Epithelial cell of proximal tubule (primary cell): ENCODE data around the gene FGD6. TPM values are rescaled to one million over a fixed set of nuclear protein-coding genes. Genes with fewer than 3 reads are reported as not detected.
"Not testable (repeated sequence)": the region's sequence is repeated elsewhere in the genome, so short reads cannot be mapped to it uniquely, and the experiment has no call there.

Experiments
- DNase-seq: peaks from one replicate; pipeline ENCODE4 v3.0.0-alpha.2; 2011; ENCODE audit warnings: low read depth
- H3K4me3 ChIP-seq: 2 replicates; pipeline ENCODE4 v1.5.1; 2011; ENCODE audit warnings: low read depth, mild to moderate bottlenecking, low read length
- total RNA-seq: library from RNA; depleted of rRNA; stranded (reverse); fragments of >200 nt; gene quantifications from 2 replicates; pipeline ENCODE4 v1.2.3, GENCODE V29; 2015
- TF ChIP-seq, protein P1 (sequence below): conservative IDR thresholded peaks from 2 replicates; pipeline ENCODE4 v1.5.1; 2012; ENCODE audit warnings: low read depth, mild to moderate bottlenecking, low read length

The FGD6 gene
- total RNA-seq, 1 donor from 2014 or later, result 32.2 TPM

DNA sequence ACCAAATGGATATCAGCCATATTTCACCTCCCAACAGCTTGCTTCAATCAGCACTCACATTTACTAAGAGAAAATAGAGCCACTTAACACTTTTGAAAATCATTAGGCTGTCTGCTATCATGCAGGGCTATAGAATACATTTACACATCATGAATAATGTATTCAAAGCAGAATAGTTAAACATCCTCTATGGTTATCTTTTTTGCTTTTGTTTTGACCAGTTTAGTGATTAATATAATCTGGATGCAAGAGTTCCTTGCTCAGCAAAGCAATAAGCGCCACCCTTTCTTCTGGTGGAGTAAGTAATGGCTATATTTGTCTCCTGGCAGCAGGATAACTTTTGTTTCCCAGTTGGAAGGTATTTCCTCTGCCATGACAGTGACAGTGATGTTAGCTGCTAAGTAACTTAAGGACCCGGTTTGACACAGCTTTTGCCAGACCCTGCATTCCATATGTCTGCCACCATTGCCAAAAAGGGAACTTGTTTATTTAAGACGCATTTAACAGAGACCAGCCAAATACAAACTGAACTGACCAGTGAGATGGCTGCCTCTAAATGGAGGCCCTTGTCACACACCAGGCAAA, 73.6 kb downstream of the FGD6 start:
- H3K4me3 ChIP-seq, result no peak overlapping the region
- TF ChIP-seq, protein P1, sequence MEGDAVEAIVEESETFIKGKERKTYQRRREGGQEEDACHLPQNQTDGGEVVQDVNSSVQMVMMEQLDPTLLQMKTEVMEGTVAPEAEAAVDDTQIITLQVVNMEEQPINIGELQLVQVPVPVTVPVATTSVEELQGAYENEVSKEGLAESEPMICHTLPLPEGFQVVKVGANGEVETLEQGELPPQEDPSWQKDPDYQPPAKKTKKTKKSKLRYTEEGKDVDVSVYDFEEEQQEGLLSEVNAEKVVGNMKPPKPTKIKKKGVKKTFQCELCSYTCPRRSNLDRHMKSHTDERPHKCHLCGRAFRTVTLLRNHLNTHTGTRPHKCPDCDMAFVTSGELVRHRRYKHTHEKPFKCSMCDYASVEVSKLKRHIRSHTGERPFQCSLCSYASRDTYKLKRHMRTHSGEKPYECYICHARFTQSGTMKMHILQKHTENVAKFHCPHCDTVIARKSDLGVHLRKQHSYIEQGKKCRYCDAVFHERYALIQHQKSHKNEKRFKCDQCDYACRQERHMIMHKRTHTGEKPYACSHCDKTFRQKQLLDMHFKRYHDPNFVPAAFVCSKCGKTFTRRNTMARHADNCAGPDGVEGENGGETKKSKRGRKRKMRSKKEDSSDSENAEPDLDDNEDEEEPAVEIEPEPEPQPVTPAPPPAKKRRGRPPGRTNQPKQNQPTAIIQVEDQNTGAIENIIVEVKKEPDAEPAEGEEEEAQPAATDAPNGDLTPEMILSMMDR, result no peak
- no peak for DNase-seq

DNA sequence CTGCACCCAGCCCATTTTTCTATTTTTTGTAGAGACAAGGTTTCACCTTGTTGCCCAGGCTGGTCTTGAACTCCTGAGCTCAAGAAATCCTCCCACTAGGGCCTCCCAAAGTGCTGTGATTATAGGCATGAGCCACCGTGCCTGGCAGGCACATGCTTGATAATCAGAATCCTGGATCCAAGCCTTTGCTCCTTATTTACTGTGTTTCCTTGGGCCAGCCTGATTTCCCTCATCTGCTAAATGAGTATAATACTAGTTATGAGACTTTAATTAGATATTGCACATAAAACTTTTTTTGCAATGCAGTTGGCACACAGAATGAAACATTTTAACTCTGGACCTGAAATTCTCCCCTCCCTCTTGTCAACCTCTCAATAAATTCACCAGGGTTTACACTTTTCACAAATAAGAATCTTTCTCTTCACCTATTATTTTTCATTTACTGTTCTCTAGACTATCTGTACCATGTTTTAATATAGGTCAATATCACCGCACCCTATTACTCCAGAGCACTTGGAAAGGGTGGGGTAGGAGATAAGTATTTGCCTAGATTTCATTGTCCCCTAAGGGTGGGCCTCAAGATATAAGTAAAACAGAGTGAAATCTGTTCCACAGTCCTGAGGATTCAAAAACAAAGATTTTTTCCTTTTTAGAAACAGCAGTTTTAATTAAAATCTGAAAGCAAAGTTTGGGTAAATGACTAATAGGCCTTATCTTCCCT, 74.7 kb downstream of the FGD6 start:
- no peak for DNase-seq
- TF ChIP-seq, protein P1, result no peak

GRCh38 chr12:95141310-95141709, 76.0 kb downstream of the FGD6 start:
- TF ChIP-seq, protein P1, result no peak
- no peak overlapping the region for H3K4me3 ChIP-seq
- DNase-seq, result no peak

More for the DNA sequence above, 74.7 kb downstream of the FGD6 start:
- no peak overlapping the region for H3K4me3 ChIP-seq

DNA sequence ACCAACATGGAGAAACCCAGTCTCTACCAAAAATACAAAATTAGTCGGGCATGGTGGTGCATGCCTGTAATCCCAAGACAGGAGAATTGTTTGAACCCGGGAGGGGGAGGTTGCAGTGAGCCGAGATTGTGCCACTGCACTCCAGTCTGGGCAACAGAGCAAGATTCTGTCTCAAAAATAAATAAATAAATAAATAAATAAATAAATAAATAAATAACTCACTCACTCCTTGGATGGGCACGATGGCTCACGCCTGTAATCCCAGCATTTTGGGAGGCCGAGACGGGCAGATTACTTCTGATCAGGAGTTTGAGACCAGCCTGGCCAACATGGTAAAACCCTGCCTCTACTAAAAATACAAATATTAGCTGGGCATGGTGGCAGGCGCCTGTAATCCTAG, 79.2 kb downstream of the FGD6 start:
- DNase-seq, H3K4me3 ChIP-seq: not testable (repeated sequence)

GRCh38 chr12:95136598-95136997, 80.7 kb downstream of the FGD6 start:
- DNase-seq, result no peak
- TF ChIP-seq, protein P1, result no peak
- H3K4me3 ChIP-seq, result no peak overlapping the region

- DNase-seq, result no peak
- no peak overlapping the region for H3K4me3 ChIP-seq
- TF ChIP-seq, protein P1, result no peak
Measured at GRCh38 chr12:95134085-95134484, 83.2 kb downstream of the FGD6 start.

GRCh38 chr12:95131589-95132340, 85.5 kb downstream of the FGD6 start:
- DNase-seq, result no peak
- H3K4me3 ChIP-seq, result no peak overlapping the region
- TF ChIP-seq, protein P1, result no peak
